Thymus (tissue), 2 donors: ENCODE data around the gene ARHGEF18. TPM values are rescaled to one million over a fixed set of nuclear protein-coding genes. Genes with fewer than 3 reads are reported as not detected.

Experiments used
- polyA plus RNA-seq: library from polyadenylated mRNA; stranded (reverse); fragments of 200-250 nt; gene quantifications from one replicate; pipeline ENCODE4 v1.2.3, GENCODE V29; 2013
- total RNA-seq: library from RNA; stranded (reverse); fragments of 120-200 nt; gene quantifications from one replicate; pipeline ENCODE4 v1.2.4, GENCODE V29; 2013
- donor health status: healthy.

Gene ARHGEF18
- total and polyA plus RNA-seq, 2 donors, result 35.0 to 35.8 TPM

Other genes starting within 250 kb of the ARHGEF18 start
- 6.0 TPM for gene INSR, start 54.5 kb upstream of the ARHGEF18 start, total RNA-seq
- 5.5 TPM for gene INSR, start 54.5 kb upstream of the ARHGEF18 start, polyA plus RNA-seq
- gene PEX11G, start 140.1 kb downstream of the ARHGEF18 start, total RNA-seq, result 3.3 TPM
- 4.8 TPM for gene PEX11G, start 140.1 kb downstream of the ARHGEF18 start, polyA plus RNA-seq
- 7.1 TPM for gene ZNF358, start 167.2 kb downstream of the ARHGEF18 start, total RNA-seq
- gene ZNF358, start 167.2 kb downstream of the ARHGEF18 start, polyA plus RNA-seq, result 23.5 TPM
- gene MCOLN1, start 173.7 kb downstream of the ARHGEF18 start, total RNA-seq, result 2.8 TPM
- 41.0 TPM for gene MCOLN1, start 173.7 kb downstream of the ARHGEF18 start, polyA plus RNA-seq
- 17.3 TPM for gene PNPLA6, start 186.8 kb downstream of the ARHGEF18 start, total RNA-seq
- 75.3 TPM for gene PNPLA6, start 186.8 kb downstream of the ARHGEF18 start, polyA plus RNA-seq
- gene CAMSAP3, start 246.9 kb downstream of the ARHGEF18 start, total RNA-seq, result 1.3 TPM
- 2.5 TPM for gene CAMSAP3, start 246.9 kb downstream of the ARHGEF18 start, polyA plus RNA-seq